HepG2 (cell line): ENCODE data around the gene TIFAB. TPM values are rescaled to one million over a fixed set of nuclear protein-coding genes. Genes with fewer than 3 reads are reported as not detected.

Source experiments
- GATAD2A ChIP-seq: IDR thresholded peaks from 2 replicates; pipeline ENCODE4 v1.6.1; 2016
- IRF2 ChIP-seq: IDR thresholded peaks from 2 replicates; pipeline ENCODE4 v1.6.1; 2018; ENCODE audit warnings: missing genetic modification reagents, missing compliant biosample characterization
- JARID2 ChIP-seq: sonication (generic); formaldehyde crosslinking; IDR thresholded peaks from 2 replicates; pipeline ENCODE4 v1.8.1; 2023; ENCODE audit warnings: missing genetic modification reagents, inconsistent platforms; ENCODE audit not compliant: insufficient replicate concordance
- MTF1 ChIP-seq: sonication (generic); formaldehyde crosslinking; IDR thresholded peaks from 2 replicates; pipeline ENCODE4 v1.5.0; 2020; ENCODE audit warnings: missing genetic modification reagents
- MXD3 ChIP-seq: IDR thresholded peaks from 2 replicates; pipeline ENCODE4 v1.6.1; 2016; ENCODE audit warnings: mild to moderate bottlenecking, missing biosample characterization, missing genetic modification reagents
- SRSF9 ChIP-seq: fragments of 200-400 bp; formaldehyde crosslinking; IDR thresholded peaks from 2 replicates; pipeline ENCODE4 v1.6.1; 2018; ENCODE audit warnings: borderline replicate concordance, mild to moderate bottlenecking, low read depth, low read length; ENCODE audit not compliant: insufficient read depth, poor library complexity, severe bottlenecking
- THYN1 ChIP-seq: sonication (generic); formaldehyde crosslinking; IDR thresholded peaks from 2 replicates; pipeline ENCODE4 v1.8.1; 2023; ENCODE audit warnings: low read depth, mild to moderate bottlenecking, moderate library complexity, missing genetic modification reagents, borderline replicate concordance
- ZBTB4 ChIP-seq: sonication (generic); formaldehyde crosslinking; IDR thresholded peaks from 2 replicates; pipeline ENCODE4 v1.4.0; 2020; ENCODE audit warnings: missing genetic modification reagents, mild to moderate bottlenecking, borderline replicate concordance
- ZFY ChIP-seq: sonication (generic); formaldehyde crosslinking; IDR thresholded peaks from 2 replicates; pipeline ENCODE4 v1.4.0; 2020; ENCODE audit warnings: missing genetic modification reagents
- ZNF225 ChIP-seq: sonication (generic); formaldehyde crosslinking; IDR thresholded peaks from 2 replicates; pipeline ENCODE4 v1.4.0; 2020; ENCODE audit warnings: mild to moderate bottlenecking, missing genetic modification reagents
- ZNF839 ChIP-seq: sonication (generic); formaldehyde crosslinking; IDR thresholded peaks from 2 replicates; pipeline ENCODE4 v1.4.0; 2020; ENCODE audit warnings: missing genetic modification reagents, mild to moderate bottlenecking, borderline replicate concordance
- polyA plus RNA-seq, 8 experiments: library from polyadenylated mRNA; depleted of rRNA in 3 of 8; stranded (reverse) in 7 of 8; unstranded in 1 of 8; fragments of >200 nt; fragmentation: Illumina TruSeq in 4 of 8; extraction: Trizol in 4 of 8; gene quantifications; 2 replicates each; pipeline versions ENCODE4 v1.2.1 to v1.2.3, GENCODE V29; 2011 to 2016; ENCODE audit warnings: low read depth in 4 of 8, missing spikeins in 1 of 8, mixed read lengths in 1 of 8; ENCODE audit not compliant: insufficient read depth in 1 of 8
- total RNA-seq, 5 experiments: library from RNA; depleted of rRNA; stranded (reverse); fragments of >200 nt; fragmentation: Illumina TruSeq; extraction: Trizol; gene quantifications; 2 replicates each; pipeline ENCODE4 v1.2.3, GENCODE V29; 2016; ENCODE audit warnings: low read depth in 1 of 5
- TF ChIP-seq, protein P1 (sequence below): sonication (generic); formaldehyde crosslinking; IDR thresholded peaks from 2 replicates; pipeline ENCODE4 v1.4.0; 2020; ENCODE audit warnings: mild to moderate bottlenecking, missing genetic modification reagents
- TF ChIP-seq, protein P2 (sequence below): sonication (generic); formaldehyde crosslinking; IDR thresholded peaks from 2 replicates; pipeline ENCODE4 v1.4.0; 2020; ENCODE audit warnings: missing genetic modification reagents, mild to moderate bottlenecking, borderline replicate concordance
- TF ChIP-seq, protein P3 (sequence below): sonication (generic); formaldehyde crosslinking; IDR thresholded peaks from 2 replicates; pipeline ENCODE4 v1.5.1; 2020; ENCODE audit warnings: missing genetic modification reagents, mild to moderate bottlenecking, borderline replicate concordance
- TF ChIP-seq, protein P4 (sequence below): sonication (generic); formaldehyde crosslinking; IDR thresholded peaks from 2 replicates; pipeline ENCODE4 v1.8.1; 2023; ENCODE audit warnings: mild to moderate bottlenecking, moderate library complexity, missing genetic modification reagents

TIFAB gene
- total and polyA plus RNA-seq, 2 of the 13 experiments (the other 11 are each of a cell fraction or from before 2014, with no cell fraction given) = not detected

GRCh38 chr5:135488727-135489465 lies 36.7 kb upstream of the TIFAB start (continued):
- TF ChIP-seq, protein P1, sequence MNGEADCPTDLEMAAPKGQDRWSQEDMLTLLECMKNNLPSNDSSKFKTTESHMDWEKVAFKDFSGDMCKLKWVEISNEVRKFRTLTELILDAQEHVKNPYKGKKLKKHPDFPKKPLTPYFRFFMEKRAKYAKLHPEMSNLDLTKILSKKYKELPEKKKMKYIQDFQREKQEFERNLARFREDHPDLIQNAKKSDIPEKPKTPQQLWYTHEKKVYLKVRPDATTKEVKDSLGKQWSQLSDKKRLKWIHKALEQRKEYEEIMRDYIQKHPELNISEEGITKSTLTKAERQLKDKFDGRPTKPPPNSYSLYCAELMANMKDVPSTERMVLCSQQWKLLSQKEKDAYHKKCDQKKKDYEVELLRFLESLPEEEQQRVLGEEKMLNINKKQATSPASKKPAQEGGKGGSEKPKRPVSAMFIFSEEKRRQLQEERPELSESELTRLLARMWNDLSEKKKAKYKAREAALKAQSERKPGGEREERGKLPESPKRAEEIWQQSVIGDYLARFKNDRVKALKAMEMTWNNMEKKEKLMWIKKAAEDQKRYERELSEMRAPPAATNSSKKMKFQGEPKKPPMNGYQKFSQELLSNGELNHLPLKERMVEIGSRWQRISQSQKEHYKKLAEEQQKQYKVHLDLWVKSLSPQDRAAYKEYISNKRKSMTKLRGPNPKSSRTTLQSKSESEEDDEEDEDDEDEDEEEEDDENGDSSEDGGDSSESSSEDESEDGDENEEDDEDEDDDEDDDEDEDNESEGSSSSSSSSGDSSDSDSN (CRISPR knock-in tag) = peak; percentile 20; the same call in 1 of the 2 replicates
- TF ChIP-seq ZFY (CRISPR knock-in tag) (0 out of 2 replicates have a peak, but pooled peaks have one; percentile 30), GATAD2A (CRISPR knock-in tag) (peak; percentile 60; the same call in 1 of the 2 replicates), THYN1 (CRISPR knock-in tag) (no peak), SRSF9 (no peak), MTF1 (CRISPR knock-in tag) (no peak), ZBTB4 (CRISPR knock-in tag) (no peak), ZNF839 (CRISPR knock-in tag) (no peak), JARID2 (CRISPR knock-in tag) (no peak), IRF2 (no peak), MXD3 (CRISPR knock-in tag) (no peak), ZNF225 (no peak)
- TF ChIP-seq, protein P2, sequence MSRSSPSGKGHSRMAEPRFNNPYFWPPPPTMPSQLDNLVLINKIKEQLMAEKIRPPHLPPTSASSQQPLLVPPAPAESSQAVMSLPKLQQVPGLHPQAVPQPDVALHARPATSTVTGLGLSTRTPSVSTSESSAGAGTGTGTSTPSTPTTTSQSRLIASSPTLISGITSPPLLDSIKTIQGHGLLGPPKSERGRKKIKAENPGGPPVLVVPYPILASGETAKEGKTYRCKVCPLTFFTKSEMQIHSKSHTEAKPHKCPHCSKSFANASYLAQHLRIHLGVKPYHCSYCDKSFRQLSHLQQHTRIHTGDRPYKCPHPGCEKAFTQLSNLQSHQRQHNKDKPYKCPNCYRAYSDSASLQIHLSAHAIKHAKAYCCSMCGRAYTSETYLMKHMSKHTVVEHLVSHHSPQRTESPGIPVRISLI (CRISPR knock-in tag) = no peak
- TF ChIP-seq, protein P3, sequence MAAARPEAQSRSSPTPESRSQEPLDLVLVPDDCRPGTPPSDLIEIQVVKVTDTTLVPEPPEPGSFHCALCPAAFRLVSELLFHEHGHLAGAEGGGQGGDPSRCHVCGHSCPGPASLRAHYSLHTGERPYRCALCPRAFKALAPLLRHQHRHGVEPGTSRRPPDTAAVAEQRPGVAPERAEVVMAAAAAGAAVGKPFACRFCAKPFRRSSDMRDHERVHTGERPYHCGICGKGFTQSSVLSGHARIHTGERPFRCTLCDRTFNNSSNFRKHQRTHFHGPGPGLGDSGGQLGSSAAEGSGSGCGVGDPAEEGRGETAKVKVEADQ (CRISPR knock-in tag) = no peak
- TF ChIP-seq, protein P4, sequence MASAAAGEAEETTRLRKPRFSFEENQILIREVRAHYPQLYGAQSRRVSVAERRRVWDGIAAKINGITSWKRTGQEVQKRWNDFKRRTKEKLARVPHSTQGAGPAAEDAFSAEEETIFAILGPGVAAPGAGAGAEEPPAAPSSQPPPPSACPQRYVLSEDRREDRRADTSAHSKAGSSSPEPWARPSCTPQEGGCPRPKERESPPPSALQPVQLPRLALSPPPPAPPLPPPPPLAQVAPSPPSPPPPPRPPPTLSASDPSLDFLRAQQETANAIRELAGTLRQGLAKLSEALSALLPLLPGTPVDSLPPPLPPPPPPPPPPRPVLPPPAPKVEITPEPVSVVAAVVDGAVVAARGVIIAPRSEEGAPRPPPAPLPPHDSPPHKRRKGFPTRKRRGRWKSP (CRISPR knock-in tag) = no peak
